GM04503 (cell line): ENCODE data around the gene SPEM3.
"Not testable (repeated sequence)": the region's sequence is repeated elsewhere in the genome, so short reads cannot be mapped to it uniquely, and the experiment has no call there.

Experiments used
- DNase-seq: peaks from one replicate; pipeline ENCODE4 v3.0.0-alpha.2; 2012; ENCODE audit warnings: low read depth

SPEM3 gene

DNA sequence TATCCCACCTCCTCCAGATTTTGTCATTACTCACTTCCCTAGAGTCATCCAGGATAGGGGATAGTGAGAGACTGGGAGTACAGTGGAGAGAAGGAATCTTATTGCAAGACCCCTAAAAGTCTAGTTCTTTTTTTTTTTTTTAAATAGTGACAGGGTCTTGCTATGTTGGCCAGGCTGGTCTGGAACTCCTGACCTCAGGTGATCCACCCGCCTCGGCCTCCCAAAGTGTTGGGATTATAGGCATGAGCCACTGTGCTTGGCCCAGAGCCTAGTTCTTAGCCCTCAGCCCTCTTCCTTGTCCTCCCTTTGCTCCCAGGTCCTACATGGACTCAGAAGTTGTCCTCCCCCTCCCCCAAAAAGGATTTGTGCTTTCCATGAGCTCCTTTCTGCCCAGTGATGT, 13.5 kb downstream of the SPEM3 start:
- no peak for DNase-seq

DNA sequence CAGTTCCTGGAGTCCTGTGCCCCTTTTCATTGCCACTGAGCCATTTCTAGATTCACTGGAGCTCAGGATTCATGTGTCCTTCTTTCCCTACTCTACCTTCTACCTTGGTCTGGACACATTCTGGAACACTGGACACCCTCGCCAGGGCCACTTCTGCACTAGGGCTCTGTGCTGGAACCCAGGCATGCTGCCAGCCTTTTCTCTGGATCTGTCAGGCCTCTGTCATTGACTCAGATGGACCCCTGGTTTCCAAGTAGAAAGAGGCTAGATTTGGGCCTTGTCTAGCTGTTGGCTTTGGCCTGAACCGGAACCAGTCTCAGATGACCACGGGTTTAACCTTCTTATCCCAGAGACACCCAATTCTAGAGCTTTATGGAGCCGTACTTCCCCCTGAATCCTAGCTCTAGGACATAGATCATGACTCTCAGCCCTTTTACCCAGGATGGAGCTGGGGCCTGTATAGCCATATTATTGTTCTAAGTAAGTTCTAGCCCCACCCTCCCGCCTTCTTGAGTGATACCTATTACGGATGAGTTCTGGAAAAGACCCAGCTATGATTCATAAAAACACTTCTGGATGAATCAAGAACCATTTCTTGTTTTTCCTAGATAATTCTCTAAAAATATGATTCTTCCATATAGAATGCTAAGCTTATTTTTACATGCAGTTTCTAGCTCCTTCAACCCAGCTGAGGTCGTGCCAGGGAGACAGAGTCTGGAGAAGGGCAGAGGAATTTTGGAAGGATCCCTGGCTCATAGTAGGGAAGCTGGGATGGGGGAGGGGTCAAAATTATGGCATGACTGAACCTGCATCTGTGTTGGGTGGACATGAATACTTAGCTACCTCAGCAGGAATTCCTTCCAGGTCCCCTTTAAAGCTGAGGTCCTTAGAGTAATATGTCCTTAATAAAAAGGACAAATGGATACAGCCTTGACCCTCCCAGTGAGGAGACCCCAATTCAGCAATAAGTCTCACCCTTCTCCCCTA, 15.1 kb downstream of the SPEM3 start:
- DNase-seq, result no peak

DNA sequence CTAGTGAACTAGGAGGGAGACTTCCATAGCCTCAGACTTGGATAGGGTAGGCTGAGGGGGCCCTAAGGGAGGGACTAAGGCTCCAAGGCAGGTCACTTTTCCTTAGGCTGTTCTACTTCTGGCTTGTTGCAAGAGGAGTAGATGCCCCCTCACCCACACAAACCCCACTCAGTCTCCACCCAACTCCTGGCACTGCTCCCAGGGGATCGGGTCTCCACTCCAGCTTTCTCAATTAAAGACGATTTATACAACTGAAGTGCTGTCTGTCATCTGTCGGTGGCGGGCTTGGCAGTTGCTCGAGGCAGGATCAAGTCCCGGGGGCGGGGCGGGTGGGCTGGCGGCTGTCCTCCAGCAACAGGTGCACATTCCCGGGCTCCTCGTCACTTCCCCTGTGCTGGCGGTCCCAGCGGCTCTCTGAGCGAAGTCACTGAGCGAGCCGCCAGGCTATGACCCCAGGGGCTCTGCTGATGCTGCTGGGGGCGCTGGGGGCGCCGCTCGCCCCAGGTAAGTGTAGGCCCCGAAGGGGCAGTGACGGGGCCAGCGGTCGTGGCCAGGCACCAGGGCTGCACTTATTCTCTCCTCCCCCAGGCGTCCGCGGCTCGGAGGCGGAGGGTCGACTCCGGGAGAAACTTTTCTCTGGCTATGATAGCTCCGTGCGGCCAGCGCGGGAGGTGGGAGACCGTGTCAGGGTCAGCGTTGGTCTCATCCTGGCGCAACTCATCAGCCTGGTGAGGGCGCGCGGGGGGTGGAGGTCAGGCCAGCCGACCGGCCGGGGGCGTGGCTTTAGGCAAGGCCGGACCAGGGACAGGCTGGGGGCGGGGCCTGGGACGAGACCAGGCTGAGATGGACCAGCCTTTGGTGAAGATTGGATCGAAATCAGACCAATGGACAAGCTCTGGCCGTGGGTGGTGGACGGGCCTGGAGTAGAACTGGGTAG, 16.3 kb downstream of the SPEM3 start, which contains the start of gene CHRNB1:
TSS of gene CHRNB1 (plus strand) at position 380 of the 937 bp plus-strand sequence. CDS start at position 447, 67 bp downstream.
- no peak for DNase-seq

DNA sequence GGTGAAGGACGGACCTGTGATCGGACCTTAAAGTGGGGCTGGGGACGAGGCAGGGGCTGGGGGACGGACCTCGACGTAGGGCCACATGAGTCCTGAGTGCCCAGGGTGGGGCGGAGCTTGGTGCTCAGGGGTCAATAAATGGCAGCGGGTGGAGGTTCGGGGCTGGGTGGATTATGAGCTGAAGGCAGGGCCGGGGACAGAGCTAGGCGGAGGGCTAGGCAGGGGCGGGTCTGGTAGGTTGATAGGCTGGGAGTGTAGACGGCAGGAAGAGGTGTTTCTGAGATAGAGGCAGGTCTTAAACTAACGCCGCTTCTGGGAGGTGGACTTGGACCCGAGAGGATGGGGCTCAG, 16.9 kb downstream of the SPEM3 start:
- DNase-seq, result no peak

DNA sequence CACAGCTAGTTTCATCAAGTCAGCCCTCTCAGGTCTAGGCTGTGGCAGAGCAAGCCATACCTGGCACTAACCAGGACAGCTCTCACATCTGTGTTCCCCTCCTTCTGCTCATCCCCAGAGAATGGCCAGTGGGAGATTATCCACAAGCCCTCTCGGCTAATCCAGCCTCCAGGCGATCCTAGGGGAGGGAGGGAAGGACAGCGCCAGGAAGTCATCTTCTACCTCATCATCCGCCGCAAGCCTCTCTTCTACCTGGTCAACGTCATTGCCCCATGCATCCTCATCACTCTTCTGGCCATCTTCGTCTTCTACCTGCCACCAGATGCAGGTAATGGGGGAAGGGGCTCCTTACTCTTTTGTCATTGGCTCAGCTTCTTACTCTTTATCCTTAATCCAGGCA, 19.8 kb downstream of the SPEM3 start:
- DNase-seq, result no peak

DNA sequence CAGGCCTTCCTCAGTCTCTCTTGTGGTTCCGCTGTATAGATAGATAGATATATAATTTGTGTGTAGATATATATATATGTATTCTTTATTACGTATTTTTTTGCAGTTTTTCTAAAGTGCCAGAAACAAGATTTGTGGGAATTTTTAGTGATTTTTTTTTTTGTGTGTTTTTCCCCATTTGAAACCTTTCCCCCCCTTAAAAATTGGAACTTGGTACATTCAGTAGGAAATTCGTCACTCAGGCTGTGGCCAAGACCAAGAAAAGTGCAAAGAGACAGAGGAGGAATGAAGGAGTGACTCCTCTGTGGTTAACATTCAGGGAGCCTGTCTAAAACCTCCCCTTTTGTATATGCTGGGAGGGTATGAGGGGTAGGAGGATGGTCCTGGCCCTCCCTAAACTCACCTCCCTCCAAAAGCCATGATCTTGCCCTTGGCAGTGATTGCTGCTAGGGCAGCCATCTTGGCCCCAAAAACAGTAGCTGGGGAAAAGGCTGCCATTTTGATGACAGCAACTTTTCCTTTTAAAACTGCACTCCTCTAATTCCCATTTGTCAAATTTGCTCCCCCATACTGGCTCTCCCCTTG, 31.4 kb downstream of the SPEM3 start:
- no peak for DNase-seq

DNA sequence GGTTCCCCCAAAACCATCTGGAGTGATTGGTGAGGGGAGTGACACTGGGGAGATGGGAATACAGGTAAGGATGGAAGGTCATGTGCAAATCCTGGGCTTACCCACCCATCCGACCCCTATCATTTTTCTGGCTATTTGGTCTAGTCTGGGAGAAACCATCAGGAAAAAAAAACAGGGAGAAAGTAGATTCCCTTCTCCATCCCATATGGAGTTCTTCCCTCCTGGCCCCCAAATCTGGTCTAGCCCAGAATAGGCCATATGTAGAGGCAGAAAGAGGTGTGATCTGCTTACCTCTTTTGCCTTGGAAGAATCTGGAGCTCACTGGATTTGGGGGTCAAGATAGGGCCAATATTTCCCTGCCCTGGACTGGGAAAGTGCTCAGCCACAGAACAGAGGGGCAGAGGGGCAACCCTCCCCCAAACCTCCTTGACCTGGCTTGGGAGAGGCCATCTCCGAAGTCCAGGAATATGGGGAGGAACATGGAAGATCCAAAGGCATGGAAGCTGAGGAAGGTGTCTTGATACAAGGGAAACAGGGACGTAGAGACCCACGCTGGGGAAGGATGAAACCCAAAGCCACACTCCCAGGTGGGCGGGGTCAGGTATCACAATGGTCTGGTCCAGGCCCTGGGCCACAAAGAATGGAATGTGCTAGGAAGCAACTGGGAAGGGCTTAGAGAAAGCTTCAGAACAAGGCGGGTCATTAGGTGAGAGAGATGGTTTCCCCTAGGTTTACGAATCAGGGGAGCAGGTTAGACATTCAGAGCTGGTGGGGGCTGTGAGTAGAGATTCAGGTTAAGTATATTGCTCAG, 32.4 kb downstream of the SPEM3 start:
- DNase-seq, result no peak

DNA sequence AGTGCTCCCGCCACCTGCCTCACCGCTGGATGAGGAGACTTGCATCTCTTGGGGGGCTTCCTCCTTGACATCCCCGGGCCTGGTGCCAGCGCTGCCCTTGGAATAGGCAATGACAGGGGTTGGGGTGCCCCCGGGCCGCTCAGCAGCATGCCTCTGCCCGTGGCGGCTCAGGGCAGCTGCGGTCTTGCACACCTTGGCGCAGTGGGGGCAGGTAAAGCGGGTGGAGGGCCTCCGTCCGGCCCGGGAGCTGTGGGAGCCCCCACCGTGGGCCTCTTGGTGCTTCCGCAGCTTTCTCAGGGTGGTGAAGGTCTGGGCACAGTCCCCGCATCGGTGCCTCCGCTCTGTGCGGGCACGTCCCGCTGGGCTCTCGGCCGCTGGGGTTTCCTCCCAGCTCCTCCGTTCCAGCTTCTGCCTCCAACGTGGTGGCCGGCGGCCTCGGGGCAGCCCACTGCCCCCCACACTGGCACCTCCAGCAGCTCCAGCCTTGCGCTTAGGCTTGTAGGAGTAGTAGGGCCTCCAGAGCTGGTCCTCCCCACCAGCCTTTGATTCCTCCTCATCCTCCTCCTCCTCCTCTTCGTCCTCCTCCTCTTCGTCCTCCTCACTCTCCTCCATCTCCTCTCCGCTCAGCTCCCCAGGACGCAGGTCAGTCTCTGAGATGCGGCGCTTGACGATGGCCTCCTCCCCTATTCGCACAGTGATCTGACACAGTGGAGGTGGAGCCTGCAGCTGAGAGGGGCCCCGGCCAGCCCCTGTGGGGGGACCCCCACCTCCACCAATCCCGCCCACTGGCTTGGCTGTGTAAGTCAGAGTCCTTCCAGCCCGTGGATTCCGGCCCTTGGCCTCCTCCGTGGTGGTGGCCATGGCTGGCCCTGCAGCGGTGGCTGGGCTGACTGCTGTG, 34.1 kb downstream of the SPEM3 start:
- DNase-seq, result no peak

DNA sequence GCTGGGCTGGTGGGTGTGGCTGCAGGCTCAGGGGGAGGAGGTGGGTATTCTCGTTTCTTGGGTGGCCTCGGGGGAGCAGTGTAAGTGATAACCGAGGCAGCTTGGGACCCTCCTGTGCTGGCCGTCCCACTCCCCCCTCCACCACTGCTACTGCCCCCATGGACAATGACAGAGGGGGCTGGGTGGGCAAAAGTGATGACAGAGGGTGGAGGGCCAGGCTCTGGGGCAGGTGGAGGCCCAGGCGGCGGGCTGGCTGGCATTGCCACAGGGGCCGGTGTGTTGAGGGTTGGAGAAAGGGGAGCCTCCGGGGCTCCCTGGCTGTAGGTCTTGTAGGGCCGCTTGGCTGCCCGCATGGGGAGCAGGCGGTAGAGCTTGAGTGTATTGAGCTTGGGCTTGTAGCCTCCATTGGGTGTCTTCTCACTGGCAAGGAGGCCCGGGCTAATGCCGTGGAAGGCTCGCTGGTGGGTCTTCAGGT, 34.8 kb downstream of the SPEM3 start:
- no peak for DNase-seq

DNA sequence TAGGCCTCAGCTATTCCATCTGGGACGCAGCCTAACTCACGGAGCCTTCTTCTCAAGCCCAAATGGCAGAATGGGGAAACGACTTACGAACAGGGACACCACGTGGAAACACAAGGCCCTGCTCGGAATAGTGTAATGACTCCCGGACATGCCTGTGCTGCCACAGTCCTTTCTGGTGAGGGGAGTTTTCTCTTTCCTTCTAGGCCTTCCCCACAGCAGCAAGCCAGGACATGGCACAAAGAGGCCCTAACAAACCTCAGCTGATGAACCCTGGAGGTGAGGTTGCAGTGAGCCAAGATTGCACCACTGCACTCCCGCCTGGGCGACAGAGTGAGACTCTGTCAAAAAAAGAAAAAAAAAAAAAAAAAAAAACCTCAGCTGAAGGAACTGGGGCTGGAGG, 35.4 kb downstream of the SPEM3 start:
- DNase-seq, result no peak

DNA sequence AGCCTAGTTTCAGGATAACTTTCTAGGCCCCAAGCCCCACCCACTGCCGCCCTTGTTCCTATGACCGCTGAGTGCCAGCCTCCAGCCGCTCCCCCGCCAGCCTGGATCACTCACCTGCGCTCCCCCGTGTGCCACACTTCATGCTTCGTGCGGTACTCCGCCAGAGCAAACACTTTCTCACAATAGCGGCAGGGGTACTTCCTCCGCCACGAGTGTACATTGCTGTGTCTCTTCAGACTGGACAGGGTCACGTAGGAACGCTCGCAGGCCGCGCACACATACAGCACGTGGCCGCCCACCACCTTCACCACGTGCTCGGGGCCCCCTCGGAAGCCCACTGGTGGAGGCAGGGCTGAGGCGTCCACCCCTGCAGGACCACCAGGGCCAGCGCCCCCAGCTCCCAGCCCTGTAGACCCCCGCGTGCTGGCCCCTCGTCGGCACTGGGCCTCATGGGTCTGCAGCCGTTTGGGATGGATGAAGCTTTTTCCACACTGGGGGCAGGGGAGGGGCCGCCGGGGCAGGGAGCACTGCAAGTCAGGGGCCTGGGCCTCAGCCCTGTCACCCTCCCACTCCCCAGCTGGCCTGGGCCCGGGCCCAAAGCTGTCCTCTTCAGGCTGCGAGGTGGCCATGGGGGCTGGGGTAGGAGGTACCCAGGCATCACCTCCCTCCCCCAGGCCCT, 37.1 kb downstream of the SPEM3 start:
- no peak for DNase-seq

DNA sequence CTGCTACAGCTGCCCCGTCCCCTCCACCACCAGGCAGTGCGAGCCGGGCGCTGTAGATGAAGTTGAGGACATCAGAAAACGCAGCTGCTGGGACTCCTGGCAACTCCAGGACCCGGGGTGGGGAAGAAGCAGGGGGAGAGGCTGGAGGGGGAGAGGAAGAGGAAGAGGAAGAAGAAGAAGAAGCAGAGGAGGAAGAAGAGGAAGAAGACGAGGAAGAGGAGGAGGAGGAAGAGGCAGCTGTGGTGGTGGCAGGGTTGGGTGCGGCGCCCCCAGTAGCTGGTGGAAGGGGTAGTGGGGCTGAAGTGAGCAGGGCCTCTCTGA, 37.6 kb downstream of the SPEM3 start:
- no peak for DNase-seq

DNA sequence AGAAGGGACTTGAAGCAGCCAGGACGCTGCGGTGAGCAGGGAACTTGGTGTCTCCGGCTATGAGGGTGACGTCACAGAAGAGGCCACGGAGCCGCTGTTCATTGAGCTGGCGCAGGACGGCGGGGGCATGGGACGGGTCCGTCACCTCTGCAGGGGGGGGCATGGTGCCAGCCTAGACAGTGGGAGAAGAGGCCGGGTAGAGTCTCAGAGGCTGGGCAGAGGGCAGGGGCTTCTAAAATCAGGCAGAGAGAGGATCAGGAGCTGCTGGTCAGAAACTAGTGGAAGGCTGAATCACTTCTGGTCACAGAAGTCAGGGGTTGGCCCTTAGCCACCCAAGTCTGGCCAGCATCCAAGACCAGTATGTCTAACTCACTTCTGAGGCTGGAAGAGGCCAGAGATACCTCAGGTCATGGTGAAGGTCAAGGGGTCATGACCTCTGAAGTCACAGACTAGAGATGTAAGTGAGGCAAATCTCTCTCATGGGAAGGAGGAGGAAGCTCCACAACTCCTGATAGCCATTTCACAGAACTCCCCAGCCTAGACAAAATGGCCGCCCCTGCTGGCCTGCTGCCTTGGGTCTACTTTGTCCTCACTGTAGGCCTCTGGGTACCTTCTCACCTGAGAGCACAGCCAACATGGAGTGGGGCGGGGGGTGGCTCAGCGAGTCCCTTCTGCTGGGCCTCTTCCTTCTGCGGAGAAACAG, 38.1 kb downstream of the SPEM3 start:
- DNase-seq, result no peak

DNA sequence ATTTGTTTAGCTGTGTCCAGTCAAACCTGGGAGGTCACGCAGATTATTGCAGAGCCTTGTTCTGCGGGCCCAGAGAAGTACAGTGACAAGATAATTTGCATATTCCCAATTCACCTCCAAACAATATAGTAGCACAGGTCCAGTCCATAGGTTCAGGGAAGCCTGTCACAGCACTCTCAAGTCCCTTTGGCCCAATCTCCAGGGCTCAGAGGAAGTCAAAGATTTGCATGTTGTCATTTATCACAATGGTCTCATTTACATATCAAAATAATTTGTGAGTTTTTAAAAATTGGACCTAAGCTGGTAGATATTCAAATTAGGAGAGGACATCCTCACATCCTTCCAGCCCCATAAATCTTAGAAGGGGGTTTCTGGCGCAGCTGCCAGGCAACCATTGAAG, 38.8 kb downstream of the SPEM3 start:
- DNase-seq, result no peak

DNA sequence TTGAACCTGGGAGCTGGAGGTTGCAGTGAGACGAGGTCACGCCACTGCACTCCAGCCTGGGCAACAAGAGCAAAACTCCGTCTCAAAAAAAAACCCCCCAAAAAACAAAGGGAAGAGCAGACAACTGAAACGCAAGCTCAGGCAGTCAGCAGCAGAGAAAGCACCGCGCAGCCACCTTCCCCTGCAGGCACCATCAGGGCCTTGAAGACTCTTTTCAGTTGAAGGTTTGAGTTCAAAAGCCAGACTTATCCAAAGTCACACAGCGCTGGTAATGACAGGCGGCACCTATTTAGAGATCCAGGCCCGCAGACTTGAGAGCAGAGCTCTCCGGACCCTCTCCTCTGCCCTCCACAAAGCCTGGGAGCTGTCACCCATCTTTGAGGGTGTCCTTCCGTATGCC, 39.6 kb downstream of the SPEM3 start:
- DNase-seq, result no peak

DNA sequence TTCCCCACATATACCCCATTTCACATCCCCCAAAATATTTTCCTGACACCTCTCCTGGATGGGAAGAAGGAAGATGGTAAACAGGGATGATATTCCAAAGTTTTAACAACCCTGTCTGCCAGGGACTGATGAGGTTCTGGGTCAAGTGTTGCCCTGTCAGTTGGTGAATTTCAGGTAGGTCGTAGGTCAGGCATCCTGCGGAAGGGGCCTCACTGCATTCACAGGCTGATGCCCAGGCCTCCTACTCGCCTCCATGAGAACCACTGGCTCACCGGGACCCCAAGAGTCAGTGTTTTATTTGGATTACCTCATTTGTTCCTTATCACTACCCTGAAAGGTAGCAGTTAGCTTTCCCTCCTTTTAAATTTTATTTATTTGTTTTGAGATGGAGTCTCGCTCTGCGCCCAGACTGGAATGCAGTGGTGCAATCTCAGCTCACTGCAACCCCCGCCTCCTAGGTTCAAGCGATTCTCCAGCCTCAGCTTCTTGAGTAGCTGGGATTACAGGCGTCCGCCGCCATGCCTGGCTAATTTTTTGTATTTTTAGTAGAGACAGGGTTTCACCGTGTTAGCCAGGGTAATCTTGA, 40.2 kb downstream of the SPEM3 start:
- DNase-seq, result no peak

DNA sequence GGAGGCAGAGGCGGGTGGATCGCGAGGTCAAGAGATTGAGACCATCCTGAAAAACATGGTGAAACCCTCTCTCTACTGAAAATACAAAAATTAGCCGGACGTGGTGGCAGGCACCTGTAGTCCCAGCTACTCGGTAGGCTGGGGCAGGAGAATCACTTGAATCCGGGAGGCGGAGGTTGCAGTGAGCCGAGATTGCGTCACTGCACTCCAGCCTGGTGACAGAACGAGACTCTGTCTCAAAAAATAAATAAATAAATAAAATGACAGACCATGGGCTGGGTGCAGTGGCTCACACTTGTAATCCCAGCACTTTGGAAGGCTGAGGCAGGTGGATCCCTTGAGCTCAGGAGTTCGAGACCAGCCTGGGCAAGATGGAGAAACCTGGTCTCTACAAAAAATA, 41.2 kb downstream of the SPEM3 start:
- not testable (repeated sequence) for DNase-seq

DNA sequence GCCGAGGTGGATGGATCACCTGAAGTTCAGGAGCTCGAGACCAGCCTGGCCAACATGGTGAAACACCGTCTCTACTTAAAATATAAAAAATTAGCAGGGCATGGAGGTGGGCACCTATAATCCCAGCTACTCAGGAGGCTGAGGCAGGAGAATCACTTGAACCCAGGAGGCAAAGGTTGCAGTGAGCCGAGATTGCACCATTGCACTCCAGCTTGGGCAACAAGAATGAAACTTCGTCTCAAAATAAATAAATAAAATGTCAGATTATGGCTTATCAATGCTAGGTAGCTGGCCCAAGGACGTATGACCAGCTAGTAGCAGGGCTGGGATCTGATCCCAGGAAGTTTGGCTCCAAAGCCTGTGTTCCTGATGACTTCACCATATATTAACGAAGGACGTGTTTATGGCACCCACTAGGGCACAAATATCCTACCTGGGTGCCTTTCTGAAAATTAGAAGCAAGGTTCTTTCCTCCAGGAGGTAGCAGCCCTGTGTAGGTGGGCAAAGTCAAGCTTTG, 41.9 kb downstream of the SPEM3 start:
- not testable (repeated sequence) for DNase-seq

DNA sequence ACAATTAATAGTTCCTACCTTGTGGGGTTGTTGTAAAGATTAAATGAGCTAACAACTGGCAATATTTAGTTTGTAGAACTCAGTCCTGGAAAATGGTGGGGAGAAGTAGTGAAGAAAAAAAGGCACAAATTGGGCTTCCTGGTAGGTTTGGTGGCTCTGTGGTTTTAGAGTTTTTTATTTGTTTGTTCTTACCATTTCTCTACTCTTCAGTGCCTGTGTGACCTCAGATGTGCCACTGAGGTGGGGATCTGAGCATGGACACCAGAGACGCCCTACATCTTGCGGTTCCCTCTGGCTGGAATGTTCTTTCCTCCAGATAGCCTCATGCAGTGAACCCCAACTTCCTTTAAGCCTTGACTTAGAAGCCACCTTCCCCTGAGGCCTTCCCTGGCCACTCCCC, 43.1 kb downstream of the SPEM3 start:
- DNase-seq, result no peak
